Inflammatory macrophage treated with lipopolysaccharide for 1 hour (primary cell): ENCODE measurements around the gene CHST15.

Source experiments
- DNase-seq, 2 donors: peaks; one replicate each; pipeline ENCODE4 v3.0.0-alpha.2; 2020 to 2022

The CHST15 gene

DNA sequence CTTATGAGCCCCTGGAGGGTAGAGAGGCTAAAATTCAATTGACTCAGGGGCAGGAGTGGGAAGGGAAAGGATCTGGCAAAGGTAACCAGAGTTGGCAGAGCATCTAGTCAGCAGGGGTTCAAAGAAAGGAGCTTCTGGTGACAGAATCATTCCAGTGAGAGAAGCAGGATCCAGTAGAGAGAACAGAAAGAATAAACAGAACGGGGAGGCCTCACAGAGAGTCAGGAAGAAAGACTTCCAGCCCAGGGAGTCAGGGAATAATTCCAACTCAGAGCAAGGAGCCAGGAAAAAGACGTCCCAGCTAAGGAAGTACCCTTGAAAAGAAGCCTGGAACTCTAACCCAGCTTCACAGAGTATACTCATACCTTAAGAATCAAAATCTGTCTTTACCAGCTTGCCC is 135.2 kb downstream of the CHST15 start:
- no peak for DNase-seq
